G401 (cell line): ENCODE results near the gene CTNNA3. TPM values are rescaled to one million over a fixed set of nuclear protein-coding genes. Genes with fewer than 3 reads are reported as not detected.
"Not testable (repeated sequence)": the region's sequence is repeated elsewhere in the genome, so short reads cannot be mapped to it uniquely, and the experiment has no call there.

Experiments used
- DNase-seq: peaks from one replicate; pipeline ENCODE4 v3.0.0-alpha.2; 2015; ENCODE audit warnings: low spot score
- in situ Hi-C: cut with HindIII; loops from 2 replicates; pipeline ENCODE4 v1.10.0; 2016; ENCODE audit warnings: low sequenced_read_pairs, mixed read lengths
- total RNA-seq: library from RNA; depleted of rRNA; stranded (reverse); fragments of >200 nt; shearing (Covaris generic); gene quantifications from 2 replicates; pipeline ENCODE4 v1.2.3, GENCODE V29; 2014

The CTNNA3 gene
- total RNA-seq, 1 experiment from 2014 or later, result not detected

DNA sequence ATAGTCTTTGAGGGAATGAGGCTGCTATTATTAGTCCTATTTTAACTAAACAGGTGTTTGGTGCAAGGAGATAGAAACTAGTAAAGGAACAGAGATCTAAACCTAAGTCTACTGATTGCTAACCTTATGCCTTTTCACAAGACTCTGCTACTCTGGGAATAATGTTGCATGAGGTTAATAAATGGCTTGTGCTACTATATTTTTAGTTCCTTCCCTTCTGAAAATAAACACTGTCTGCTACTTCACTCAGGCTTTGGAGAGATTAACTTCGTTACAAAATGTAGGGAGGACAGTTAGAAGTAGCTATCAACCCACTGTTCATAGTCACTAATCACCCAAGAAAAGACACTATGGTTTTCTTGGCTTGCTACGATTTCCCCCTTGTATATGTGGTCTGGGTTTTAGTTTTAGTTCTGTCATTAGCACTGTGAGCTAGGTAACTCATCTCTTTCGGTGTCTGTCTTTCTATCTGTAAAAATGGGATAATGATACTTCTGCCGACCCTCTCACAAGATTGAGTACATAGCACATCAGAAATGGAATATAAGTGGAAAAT, 474.0 kb downstream of the CTNNA3 start:
- in situ Hi-C loops, result no loop called here

GRCh38 chr10:67211680-67212079, 484.3 kb downstream of the CTNNA3 start:
- no peak for DNase-seq
- in situ Hi-C loops, result no loop called here

More for the DNA sequence above, 474.0 kb downstream of the CTNNA3 start:
- DNase-seq, result no peak

DNA sequence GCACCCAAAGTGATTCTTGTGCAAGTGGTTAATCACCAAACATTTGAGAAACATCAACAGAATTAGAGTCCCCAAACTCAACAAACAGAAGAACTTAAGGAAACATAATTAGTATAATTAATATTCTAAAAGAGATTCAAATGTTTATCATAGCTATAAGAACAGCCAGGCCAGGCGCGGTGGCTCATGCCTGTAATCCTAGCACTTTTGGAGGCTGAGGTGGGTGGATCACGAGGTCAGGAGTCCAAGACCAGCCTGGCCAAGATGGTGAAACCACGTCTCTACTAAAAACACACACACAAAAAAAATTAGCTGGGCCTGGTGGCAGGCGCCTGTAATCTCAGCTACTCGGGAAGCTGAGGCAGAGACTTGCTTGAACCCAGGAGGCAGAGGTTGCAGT, 488.1 kb downstream of the CTNNA3 start:
- in situ Hi-C loops, DNase-seq: not testable (repeated sequence)

DNA sequence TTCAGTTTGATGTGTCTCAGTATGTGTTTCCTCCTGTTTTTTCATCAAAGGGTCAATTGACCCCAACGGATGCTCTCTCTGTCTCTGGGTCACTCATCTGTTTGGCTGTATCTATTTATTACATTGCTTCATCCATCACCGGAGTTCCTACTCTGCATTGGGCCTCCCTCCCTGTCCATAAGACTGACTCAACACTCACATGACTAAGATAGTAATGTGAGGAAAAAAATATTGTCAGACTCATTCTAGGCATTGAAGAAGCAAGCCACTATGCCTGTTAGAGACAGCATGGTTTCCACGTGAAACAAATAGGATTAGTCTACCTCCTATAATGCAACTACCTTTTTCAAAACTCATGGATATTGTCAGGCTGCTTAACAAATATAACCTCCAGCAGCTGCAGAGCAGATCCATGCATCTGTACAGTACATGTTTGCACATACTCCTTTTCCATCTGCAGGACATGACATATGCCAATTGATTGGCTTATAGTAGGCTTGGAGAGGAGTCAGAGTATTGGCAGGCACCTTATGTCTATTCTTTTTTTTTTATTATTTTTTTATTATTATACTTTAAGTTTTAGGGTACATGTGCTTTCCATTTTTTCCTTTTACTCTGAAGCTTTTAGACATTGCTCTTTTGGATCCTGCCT, 495.0 kb downstream of the CTNNA3 start:
- DNase-seq, result no peak
- in situ Hi-C loops, result no loop called here

DNA sequence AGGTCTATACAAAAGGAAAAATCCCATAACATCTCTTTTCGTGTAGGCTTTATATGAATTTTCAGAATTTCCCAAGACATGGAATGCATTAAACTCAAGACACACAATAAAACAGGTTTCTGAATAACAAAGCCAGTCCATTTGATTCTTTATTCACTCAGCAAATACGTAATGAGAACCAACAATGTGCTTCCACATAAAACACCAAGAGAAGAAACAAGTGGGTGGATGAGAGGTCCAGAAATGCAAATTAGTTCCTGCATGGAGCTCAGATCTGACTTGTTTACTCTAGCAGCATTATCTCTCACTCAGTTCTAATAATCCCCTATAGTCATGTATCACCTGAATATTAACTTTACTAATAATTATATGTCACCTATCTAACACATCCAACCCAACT, 520.6 kb downstream of the CTNNA3 start:
- in situ Hi-C loops, result no loop called here
- DNase-seq, result no peak

DNA sequence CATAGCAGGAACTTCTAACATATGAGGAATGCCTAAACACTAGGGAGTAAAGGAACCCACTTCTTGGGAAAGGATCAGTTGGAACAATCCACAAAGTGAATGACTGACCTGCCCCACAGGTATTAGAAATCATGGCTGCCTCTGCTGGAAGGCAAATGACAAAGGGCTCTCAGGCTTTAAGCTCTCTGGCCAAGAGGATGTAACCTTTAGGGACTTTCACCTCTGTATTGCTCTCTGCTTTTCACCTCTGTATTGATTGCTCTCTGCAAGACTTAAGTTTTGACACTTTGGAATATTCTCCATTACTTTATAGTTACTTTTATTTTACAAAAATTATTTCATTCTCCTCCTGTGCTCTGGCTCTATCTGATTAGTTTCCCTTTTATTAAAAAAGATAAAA, 522.2 kb downstream of the CTNNA3 start:
- in situ Hi-C loops, result no loop called here

GRCh38 chr10:67171970-67172369, 524.0 kb downstream of the CTNNA3 start:
- no peak for DNase-seq
- in situ Hi-C loops, result no loop called here

More for the DNA sequence above, 522.2 kb downstream of the CTNNA3 start:
- no peak for DNase-seq

DNA sequence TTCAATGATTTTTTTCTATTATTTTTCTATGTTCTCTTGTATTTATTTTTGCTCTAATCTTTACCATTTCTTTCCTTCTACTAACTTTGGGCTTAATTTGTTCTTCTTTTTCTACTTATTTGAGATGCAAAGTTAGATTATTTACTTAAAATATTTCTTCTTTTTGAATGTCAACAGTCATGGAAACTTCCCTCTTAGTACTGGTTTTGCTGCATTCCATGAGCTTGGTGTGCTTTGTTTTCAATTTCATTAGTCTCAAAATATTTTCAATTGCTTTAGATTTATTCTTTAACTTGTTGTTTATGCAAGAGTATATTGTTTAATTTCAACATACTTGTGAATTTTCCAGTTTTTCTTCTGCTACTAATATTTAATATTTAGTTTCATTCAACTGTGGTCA, 539.8 kb downstream of the CTNNA3 start:
- in situ Hi-C loops, result no loop called here
- no peak for DNase-seq

DNA sequence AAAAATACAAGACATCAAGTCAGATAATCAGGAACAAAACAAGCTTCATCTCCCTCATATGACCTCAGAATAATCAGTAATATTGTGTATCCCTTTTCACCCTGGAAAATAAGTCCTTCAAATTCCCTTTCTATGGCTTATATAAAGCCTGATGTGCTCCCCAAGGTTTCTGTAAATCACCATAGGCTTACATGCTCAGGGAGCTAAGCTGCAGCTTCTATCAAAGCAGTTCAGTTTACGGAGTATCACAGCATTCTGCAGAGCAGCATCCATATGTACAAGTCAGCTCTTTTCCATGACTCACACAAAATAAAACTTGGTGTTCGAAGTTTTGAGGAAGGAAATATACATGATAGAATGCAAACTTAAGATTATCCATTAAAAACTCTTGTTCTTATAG, 544.5 kb downstream of the CTNNA3 start:
- no peak for DNase-seq
- in situ Hi-C loops, result no loop called here

DNA sequence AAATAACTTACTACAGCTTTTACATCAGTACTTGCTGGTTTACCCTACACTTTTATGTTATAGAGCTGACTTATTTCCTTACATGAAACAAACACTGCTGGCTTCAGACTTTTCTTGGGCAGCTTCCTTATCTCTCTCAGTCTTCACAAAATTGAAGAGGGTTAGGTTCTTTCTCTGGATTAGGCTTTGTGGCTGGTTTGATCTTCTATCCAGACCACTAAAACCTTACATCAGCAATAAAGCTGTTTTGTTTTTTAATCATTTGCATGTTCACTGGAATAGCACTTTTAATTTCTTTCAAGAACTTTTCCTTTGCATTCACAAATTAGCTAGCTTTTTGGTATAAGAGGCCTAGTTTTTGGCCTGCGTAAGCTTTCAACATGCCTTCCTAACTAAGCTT, 551.5 kb downstream of the CTNNA3 start:
- DNase-seq, result no peak
- in situ Hi-C loops, result no loop called here

DNA sequence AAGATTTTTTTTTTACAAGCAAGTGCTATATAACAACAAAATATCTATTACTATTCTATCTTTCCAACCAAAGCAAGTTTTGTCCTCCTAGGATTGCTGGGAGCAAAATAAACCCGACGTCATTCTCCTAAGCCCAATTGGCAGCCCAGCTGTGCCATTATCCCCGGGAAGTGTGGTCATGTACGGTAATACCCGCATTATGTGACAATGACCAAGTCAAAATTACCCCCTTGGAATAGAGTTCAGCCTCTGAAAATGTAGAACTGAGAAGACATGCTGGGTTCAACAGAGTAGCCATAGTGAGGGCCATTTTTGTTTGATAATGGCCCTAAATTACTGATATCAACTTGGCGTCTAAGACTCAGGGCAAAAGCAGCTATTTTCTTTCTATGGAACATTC, 554.7 kb downstream of the CTNNA3 start:
- in situ Hi-C loops, result no loop called here
- no peak for DNase-seq

GRCh38 chr10:67140641-67141040, 555.4 kb downstream of the CTNNA3 start:
- in situ Hi-C loops, result no loop called here
- no peak for DNase-seq

DNA sequence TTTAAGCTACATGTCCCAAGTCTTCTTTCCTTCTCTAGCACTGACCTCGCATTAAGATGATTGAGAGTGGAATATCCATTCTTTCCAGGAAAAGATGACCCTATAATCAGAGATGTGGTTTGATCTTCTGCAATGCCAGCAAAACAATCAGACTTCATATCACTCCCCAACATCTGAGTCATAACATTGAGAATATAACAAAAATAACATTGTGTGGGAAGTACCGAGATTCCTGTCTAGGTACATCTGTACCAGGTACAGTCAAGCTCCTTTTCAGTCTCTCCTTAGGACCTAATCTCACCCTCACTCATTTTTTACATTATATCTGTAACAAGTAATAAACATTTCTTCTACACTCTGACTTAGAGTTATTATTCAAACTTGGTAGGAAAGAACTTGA, 568.6 kb downstream of the CTNNA3 start:
- in situ Hi-C loops, result no loop called here
- DNase-seq, result no peak

GRCh38 chr10:67119651-67120050, 576.3 kb downstream of the CTNNA3 start:
- in situ Hi-C loops, result no loop called here
- no peak for DNase-seq

DNA sequence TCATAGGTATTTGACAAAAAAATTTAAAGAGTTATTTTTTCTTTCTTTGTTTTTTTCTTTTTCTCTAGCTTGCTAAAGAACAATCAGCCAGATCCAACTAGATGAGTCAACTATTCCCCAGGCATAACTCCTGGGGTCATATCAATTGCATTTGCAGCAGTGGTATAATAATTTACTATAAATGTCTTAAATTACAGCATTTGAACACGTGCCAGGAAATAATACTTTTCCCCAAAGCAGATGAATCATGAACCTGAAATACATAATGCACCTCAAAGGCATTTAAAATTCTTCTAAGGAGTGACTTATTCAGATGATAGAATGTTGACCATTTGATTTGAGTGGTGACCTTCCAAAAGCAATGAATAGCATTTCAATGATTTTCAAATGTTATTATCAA, 580.0 kb downstream of the CTNNA3 start:
- in situ Hi-C loops, result no loop called here
- DNase-seq, result no peak

- in situ Hi-C loops, result no loop called here
- no peak for DNase-seq
These were observed 581.0 kb downstream of the CTNNA3 start for GRCh38 chr10:67114945-67115344.

GRCh38 chr10:67112765-67113164, 583.2 kb downstream of the CTNNA3 start:
- in situ Hi-C loops, result no loop called here
- no peak for DNase-seq

DNA sequence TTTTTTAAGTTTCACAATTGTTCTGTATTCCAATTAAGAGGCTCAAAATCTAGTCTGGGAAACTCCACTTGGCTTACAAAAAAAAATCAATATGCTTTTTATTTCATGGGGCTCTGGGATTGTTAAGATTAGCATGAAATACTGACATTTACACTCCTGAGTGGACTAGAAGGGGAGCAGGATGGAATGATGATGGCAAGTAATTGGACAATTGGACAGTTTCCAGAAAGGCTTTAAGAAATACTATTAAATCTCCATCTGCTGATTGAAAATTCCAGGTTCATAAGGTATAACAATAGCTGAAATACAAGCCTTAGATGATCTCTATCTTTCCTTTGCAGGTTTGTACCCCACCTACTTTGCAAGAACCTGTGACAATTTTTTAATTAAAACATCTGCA, 585.7 kb downstream of the CTNNA3 start:
- in situ Hi-C loops, result no loop called here
- peak; percentile 34 for DNase-seq

DNA sequence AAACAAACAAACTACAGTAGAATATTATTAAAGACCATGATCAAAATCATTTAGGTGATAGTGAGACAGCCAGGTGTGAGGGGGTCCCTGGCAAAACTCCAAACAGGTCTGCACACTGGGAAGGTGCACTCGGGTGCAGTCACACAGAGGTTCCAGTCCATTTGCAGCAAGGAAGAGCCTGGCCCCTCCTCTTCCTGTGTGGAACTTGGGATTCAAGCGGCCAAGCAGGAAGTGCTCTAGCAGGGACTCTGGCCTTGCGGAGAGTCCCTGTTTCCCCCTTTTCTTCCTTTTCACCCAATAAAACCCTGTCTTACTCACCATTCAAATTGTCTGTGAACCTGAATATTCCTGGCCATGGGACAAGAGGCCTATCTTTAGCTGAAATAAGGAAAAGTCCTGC, 588.3 kb downstream of the CTNNA3 start:
- DNase-seq, result no peak
- in situ Hi-C loops, result no loop called here

GRCh38 chr10:67100951-67101350, 595.0 kb downstream of the CTNNA3 start:
- in situ Hi-C loops, result no loop called here

DNA sequence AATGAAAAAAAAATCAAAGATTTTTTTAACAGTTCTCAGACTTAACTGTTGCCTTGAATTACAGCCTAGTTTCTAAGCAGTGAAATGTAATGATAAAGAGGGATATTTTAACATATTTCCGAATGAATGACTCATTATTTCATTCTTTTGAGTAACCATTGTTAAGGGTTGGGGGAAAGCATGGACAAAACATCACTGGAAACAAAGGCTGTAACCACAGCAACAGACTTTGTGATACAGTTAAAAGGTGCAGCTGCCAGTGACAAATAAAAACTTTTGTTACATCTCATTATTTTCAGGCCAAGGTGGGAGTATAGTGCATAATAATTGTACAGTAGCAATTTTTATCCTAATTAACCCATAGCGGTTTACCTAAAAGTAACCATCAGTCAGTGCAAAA, 597.5 kb downstream of the CTNNA3 start:
- in situ Hi-C loops, result no loop called here
- DNase-seq, result no peak

More at GRCh38 chr10:67100951-67101350, 595.0 kb downstream of the CTNNA3 start:
- no peak for DNase-seq
